Left lobe of liver (tissue), 2 donors: ENCODE data around the gene PLN. TPM values are rescaled to one million over a fixed set of nuclear protein-coding genes. Genes with fewer than 3 reads are reported as not detected.
A peak's percentile ranks its signal among the peaks of the same experiment; 100 is the strongest.

Source experiments
- ATAC-seq: fragments of 200-7000 bp; cut with Tn5 transposase; one replicate; pipeline ENCODE4 v1.9.1; 2020; ENCODE audit warnings: mild to moderate bottlenecking, moderate library complexity
- DNase-seq: peaks from one replicate; pipeline ENCODE4 v3.0.0-alpha.2; 2020; ENCODE audit warnings: low spot score
- total RNA-seq: library from RNA; stranded (reverse); gene quantifications from one replicate; pipeline ENCODE4 v1.2.1, GENCODE V29; 2021
- donor health status: DM: no; HTN: no; CAD: no; lungs with moderate emphysema.
- donor health status: DM: no; HTN: yes; CAD: no.

The PLN gene
- total RNA-seq, 1 donor from 2014 or later = 0.18 TPM

DNA sequence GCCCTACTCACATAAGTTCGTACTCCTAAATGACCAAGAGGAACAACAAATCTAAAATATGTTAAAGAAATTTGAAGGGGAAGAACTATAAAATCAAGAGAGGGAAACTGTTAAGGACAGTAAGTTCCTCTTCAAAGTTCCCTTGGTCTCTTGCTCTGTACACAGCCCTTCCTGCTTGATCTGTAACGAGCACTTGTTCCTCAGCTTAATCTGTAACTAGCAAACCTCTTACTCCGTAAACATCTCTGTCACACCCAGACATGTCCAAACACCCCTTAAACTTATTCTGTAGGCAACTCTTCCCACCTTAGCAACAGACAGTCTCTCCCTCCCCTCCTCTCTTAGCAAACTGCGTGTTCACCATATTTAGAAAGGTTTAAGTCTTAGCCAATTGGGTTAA is 29.9 kb downstream of the PLN start:
- ATAC-seq (no peak), DNase-seq (no peak)

DNA sequence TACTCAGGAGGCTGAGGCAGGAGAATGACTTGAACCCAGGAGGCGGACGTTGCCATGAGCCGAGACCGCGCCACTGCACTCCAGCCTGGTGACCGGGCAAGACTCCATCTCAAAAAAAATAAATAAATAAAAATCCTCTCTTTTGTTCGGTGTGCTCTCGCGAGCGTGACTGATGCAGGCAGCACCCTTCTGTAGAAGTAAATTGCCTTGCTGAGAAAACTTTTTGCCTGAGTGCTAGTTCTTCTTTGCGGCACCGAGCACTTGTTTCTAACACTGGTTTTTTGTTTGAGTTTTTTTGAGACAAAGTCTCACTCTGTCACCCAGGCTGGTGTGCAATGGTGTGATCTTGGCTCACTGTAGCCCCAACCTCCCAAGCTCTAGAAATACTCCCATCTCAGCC is 30.5 kb downstream of the PLN start:
- no peak for DNase-seq
- no peak for ATAC-seq

DNA sequence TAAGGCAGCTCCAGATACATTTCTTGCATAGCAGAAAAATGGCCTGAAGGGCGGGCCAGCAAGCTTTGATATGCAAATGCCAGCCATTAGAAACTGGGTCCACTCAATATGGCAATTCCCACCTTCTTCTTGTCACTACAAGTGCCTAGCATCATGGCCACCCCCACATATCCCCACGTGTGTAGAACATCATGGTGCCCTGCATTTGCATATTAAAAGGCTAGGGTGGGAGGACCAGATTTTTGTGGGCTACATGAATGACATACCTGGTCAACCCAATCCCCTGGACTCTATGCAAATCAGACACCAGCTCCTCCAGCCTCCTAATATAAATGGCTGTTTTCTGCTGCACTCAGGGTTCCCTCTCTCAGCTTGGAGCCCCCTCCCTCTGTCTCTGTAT is 31.7 kb downstream of the PLN start:
- ATAC-seq (no peak), DNase-seq (no peak)

DNA sequence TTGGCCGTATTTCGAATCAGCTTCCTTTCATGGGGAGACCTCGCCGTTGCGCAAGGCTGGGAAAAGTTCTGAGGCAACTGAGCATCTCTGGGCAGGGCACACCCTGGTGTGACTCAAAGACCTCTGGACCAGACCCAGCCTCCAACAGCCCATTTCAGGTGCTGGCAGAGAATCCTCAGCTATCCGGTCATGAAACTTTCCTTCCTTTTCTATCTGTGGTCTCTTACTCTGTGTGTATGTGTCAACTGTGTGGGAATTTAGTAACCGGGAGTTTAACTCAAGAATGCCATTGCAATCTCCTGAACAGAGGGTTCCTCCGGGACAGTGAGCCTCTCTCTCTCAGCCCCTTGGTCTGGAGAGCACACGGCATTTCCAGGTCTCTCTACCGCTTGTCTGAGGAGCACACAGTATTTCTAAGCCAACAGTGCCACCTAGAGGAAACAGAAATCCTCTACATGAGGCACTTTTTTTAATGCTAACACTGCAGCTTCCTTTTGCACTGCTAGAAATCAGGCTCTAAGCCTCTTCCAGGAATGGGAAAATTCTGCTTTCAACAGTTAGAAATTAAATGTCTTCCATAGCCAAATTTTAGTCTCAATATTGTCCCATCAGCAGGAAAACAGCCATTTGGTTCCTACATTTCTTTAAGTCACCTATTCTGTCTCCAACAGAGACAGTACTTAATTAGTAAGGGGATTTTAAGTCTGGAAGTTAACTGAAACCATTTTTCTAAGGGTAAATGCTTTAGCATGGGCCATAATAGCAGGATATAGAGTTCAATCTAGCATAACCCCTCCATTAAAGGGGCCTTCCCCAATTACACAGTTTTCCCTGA is 32.7 kb downstream of the PLN start:
- peak; percentile 97 for ATAC-seq
- DNase-seq = no peak

DNA sequence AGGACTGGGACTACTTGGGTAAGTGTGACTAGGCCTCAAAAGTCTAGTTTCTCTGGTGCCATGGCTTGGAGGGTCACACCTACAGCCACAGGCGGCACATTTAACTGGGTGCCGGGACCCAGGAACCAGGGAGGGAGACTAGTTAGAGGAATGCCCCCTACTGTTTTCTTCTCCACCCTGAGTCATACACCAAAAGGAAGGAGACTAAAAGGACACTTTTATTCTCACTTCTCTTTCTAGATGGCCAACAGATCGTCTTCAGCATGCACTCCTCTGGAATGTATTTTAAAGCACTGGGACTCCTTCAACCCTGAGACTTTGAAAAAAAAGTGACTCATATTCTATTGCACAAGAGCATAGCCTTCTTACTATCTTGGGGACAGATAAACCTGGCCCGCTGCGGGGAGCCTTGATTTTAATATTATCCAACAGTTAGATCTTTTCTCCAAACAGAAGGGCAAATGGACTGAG is 33.4 kb downstream of the PLN start:
- peak; percentile 12 for ATAC-seq
- DNase-seq = no peak

DNA sequence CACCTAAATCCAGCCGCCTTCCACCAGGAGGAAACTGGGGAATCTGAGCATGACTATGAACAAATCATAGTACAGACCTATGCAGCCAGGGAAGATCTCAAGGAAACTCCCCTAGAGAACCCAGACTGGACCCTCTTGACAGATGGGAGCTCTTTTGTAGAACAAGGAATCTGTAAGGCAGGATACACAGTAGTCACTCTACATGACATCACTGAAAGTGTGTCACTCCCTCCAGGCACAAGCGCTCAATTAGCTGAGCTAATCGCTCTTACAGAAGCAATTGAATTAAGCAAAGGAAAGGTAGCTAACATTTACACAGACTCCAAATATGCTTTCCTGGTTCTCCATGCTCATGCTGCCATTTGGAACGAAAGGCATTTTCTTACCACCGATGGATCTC is 36.8 kb downstream of the PLN start:
- ATAC-seq (no peak), DNase-seq (no peak)

DNA sequence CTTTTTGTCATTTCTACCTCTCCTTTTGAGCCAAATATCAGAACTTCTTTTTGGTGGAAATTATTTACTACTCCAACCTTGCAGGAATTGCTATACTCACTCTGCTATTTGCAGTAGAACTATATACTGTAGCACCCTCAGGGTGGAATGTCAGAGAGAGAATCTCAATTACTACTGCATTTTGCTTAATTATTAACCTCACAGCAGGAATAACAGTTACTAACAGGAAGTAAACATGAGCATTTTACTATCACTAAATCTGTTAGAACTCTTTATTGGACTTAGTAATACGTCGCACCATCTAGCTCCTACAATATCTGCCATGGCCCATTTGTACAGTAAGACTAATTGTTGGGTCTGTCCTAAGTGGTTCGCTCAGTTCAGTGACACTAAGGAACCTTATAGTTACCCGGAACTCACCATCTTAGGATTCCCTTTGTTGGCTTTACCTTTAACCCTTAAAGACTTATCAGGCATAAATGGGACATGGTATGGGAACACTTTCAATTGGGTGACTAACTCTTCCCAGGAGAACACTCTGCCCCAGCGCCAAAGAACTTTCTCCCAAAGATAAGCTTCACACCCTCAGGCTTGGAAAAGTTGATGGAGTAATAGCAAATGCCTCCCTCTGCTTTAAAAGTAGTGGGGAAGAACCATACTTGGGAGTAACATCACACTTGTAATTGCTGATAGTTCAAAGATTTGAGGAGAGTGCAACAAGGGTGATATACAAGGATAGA is 38.8 kb downstream of the PLN start:
- ATAC-seq (no peak), DNase-seq (no peak)

DNA sequence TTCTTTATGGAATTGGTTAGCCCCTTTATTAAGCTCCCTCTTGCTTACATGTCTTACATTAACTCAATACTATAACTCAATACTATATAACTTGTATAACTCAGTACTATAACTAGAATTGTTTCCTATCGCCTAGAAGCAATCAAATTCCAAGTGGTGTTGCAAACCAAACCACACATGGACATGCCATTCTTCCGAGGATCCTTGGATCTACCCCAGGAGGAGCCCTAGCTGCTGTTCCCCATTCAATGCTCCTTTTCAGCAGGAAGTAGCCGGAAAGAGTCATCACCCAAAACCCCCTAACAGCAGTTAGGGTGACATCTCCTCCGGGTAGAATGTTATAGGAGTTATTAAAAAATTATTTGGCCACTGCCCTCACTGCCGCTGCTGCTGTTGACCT is 40.5 kb downstream of the PLN start:
- ATAC-seq (no peak), DNase-seq (no peak)

DNA sequence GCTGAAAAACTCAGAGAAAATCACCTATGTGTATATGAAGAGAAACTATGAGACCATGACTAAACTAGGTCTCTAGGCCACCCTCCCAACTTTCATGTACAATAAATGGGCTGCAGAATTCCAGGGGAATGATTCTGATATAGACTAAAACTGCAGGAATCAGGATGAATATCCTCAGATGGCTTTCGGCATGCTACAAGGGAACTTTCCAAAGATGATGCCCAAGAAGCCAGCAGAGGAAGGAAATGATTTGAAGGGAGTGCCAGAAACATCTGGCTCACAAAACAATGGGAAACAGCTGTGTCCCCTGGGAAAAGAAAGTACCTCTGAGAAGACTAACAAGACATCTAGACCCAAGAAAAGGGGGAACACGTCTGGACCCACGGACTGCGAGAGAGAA is 41.1 kb downstream of the PLN start:
- DNase-seq = no peak
- ATAC-seq = no peak

DNA sequence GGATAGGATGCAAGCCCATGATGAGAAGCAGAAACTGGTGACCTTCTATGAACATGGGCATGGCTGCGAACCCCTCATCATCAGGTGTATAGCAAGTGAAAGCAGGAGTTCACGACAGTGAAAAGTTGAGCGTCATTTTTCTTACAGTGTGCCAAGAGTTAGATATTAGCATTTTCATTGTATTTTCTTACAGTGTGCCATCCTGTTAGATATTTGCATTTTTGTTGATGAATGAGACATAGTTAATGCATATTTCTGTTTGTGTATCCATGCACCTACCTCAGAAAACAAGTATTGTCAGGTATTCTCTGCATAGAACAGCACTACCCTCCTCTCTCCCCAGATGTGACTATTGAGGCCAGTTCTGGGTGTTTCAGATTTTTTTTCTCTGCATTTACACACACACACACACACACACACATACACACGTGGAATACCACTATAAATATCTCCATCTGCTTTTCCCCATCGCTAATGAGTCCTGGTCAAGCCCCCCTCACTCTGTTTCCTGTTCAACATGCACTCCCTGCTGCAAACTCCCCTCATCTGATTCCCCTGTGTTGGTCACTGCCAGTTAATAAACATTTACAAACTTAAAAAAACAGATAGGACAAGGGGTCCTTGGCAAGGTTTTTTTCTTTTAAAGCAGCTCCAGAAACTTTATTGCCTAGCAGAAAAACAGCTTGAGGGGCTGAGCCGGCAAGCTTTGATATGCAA is 41.7 kb downstream of the PLN start:
- ATAC-seq = no peak
- DNase-seq = no peak

DNA sequence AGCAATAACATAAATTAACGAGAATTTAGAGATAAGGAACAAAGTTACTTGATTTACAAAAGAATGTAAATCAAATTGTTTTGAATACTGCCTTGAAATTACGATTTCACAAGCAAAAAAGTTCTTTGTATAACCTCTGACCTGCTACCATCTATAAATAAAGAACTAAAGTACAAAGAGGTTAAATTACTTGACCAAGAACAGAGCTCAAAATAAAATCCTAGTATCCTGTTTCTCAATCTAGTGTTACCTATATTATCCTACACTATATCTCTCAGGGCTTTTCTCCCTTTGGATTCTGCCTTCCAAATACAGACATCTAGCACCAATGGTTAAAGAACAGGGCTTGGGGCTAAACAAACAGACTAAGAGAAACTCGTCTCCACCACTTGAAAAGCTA is 43.8 kb downstream of the PLN start:
- ATAC-seq (peak; percentile 44), DNase-seq (no peak)

DNA sequence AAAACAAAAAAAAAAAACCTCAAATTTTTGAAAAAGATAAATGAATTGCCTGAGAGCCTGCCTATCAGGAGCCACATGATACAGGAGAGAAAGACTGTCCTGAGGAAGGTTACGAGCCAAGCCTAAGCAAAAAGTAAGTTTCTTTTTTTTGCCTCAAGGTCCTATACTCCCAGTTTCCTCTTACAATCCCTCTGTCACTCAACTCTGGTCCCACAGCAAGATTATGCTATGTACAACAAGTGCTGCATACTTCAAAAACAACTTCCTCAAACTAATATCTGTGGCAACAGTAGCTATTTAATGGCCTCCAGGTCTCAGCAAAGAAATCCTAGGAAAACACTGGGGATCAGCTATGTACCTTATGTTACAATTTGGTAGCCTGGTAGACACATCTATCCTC is 46.8 kb downstream of the PLN start:
- no peak for ATAC-seq
- no peak for DNase-seq

DNA sequence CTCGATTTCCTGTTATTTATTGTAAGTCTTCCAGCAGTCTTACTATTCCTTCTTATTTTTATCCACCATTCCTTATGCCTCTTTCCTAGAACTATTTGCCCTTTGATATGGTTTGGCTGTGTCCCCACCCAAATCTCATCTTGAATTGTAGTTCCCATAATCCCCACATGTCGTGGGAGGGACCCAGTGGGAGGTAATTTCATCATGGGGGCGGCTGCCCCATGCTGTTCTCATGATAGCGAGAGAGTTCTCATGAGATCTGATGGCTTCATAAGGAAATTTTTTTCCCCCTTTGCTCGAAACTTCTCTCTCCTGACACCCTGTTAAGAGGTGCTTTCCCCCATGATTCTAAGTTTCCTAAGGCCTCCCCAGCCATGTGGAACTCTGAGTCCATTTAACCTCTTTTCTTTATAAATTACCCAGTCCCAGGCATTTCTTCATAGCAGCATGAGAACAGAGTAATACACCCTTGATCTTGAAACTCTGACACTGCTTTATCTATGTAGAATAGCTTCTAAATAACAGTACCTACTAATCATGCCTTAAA is 48.8 kb downstream of the PLN start:
- DNase-seq = no peak
- ATAC-seq = no peak

DNA sequence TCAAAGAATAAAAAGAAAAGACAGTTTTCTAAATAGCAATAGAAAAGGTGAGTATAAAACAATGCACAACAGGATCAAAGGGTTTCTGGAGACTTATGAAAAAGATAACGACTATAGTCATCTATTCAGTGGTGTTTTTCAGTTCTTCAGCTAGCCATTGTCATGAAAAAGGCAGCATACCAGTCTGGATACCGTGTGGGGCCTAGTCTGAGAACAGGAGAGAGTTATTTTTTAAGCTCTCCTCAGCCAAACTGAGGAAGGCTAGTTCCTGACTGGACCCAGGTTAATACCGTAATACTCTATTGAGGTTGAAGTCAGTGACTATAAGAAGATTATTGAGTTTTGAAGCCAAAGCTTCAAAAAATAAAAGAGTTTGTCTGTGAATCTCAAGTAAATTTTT is 49.5 kb downstream of the PLN start:
- no peak for DNase-seq
- no peak for ATAC-seq

DNA sequence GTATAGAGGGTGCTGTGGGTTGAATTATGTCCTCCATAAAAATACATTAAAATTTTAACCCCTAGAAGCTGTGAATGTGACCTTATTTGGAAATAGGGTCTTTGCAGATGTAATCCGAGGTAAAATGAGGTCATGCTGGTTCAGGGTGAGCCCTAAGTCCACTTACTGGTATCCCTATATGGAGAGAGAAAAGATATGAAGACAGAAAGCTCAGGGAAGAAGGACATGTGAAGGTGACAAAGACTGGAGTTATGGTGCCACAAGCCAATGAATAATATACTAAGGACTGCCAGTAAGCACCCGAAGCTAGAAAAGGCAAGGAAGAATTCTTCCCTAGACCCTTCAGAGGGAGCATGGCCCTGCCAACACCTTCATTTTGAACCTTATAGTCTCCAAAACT is 50.2 kb downstream of the PLN start:
- no peak for ATAC-seq
- DNase-seq = no peak

DNA sequence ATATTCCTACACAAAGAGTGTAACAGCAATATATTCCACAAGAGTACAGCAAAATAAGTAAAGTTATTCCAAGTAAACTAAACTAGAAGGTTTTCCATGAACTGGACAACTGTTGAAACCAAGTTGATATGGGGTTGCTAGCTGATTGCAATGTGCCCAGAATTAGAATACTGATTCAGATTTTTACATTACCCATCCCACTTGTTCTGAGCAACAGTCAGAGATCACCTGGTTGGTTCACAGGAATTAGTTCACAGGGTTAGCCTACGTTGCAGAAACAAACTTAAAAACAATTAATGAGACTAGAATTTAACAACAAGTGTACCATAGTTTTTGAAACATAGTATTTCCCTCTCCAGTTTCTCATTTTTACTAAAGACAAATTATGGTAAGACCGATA is 54.2 kb downstream of the PLN start:
- ATAC-seq = no peak
- DNase-seq = no peak

DNA sequence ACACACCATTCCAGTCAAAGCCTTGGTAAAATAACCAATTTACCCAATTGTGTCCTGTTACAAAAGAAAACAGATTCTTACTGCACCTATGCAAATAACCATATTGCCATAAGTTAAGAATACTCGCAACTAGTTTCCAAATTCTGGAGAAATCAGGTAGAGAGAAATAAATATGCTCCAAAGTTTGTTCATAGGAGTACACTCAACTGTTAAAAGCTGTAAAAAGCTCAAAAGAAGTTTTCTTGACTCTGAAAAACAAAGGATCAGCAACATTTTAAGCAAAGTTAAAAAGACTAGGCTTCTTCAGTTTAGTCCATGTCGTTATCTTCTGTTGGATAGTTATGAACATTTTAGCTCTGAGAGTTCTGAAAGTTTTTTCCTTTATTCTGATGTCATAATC is 55.3 kb downstream of the PLN start:
- no peak for DNase-seq
- ATAC-seq = no peak

DNA sequence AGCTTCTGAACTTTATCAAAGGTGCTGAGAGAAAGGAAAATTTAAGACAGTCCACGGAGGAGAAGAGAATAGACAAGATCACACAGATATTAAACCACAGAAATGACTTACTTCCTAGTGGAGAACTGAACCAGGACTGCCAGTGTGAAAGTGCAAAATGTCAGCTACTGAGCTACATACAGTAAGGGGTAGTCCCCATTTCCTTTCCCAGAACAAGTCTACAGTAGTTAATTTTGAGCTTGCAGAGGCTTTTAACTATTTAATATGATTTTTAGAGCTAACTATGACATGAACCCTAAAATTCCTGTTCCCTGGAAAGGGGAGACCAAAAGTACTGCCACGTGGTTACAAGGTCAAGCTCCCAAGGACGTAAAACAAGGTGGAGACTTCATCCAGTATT is 58.2 kb downstream of the PLN start:
- DNase-seq = no peak
- ATAC-seq = no peak

DNA sequence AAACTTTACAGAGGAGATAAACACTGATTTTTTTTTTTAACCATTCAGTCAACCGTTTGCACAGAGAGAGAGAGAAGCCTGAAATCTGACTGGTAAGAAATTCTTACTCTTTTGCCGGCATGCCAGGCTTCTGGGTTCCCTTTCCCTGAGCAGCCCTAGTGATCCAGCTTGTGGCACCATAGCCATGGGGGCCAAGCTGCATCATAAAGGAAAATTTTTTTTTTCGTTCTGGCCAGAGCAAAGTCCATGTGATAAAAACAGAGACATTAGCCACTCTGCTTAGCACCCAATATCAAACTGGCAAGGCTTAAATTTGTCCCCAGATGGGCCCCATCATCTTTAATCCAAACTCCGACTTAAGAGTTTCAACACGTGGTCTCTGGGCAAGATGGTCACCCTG is 58.8 kb downstream of the PLN start:
- ATAC-seq (no peak), DNase-seq (no peak)
